ENCODE measurements around the gene MRPL11. TPM values are rescaled to one million over a fixed set of nuclear protein-coding genes. Genes with fewer than 3 reads are reported as not detected.

Gene MRPL11
- total and polyA plus RNA-seq, 2 of the 13 experiments (the other 11 are each of a cell fraction or from before 2014, with no cell fraction given), result 72.9 to 176 TPM

GRCh38 chr11:66418168-66418985, 20.3 kb downstream of the MRPL11 start (continued):
- 0 out of 2 replicates have a peak, but pooled peaks have one; percentile 59 for TF ChIP-seq PREB (CRISPR knock-in tag; IDR thresholded peaks at IDR 0.05)
- peak; percentile 38 for TF ChIP-seq XRCC5 (optimal IDR thresholded peaks at IDR 0.05; ENCODE audit: low read length)
- 0 out of 2 replicates have a peak, but pooled peaks have one; percentile 1 for TF ChIP-seq MEF2D (CRISPR knock-in tag; IDR thresholded peaks at IDR 0.05)
- TF ChIP-seq RCOR2 (CRISPR knock-in tag; IDR thresholded peaks at IDR 0.05), result no peak
- no peak for TF ChIP-seq ZNF362 (CRISPR knock-in tag; IDR thresholded peaks at IDR 0.05; ENCODE audit: borderline replicate concordance)
- no peak for TF ChIP-seq ZNF687 (CRISPR knock-in tag; IDR thresholded peaks at IDR 0.05)
- no peak for TF ChIP-seq ZNF576 (CRISPR knock-in tag; IDR thresholded peaks at IDR 0.05)
- peak; percentile 71; the same call in 1 of the 2 replicates for TF ChIP-seq HOXA9 (CRISPR knock-in tag; IDR thresholded peaks at IDR 0.05; ENCODE audit: borderline replicate concordance)
- TF ChIP-seq MBNL3 (CRISPR knock-in tag; conservative IDR thresholded peaks at IDR 0.05), result no peak
- TF ChIP-seq ZNF317 (CRISPR knock-in tag; IDR thresholded peaks at IDR 0.05), result peak; percentile 72; the same call in 1 of the 2 replicates
- peak; percentile 71; the same call in 1 of the 2 replicates for TF ChIP-seq HOXA3 (CRISPR knock-in tag; IDR thresholded peaks at IDR 0.05)
- TF ChIP-seq TGIF2 (CRISPR knock-in tag; IDR thresholded peaks at IDR 0.05), result peak; percentile 86; the same call in 1 of the 2 replicates
- TF ChIP-seq ZNF646 (CRISPR knock-in tag; IDR thresholded peaks at IDR 0.05), result no peak
- TF ChIP-seq ZNF572 (CRISPR knock-in tag; IDR thresholded peaks at IDR 0.05), result no peak
- TF ChIP-seq NR3C1 (CRISPR knock-in tag; IDR thresholded peaks at IDR 0.05), result no peak

Measured in HepG2 (cell line).